GM23338 (cell line): Measurements from ENCODE around the gene ELAC2.

Experiments used
- CREB1 ChIP-seq: fragments of 250-450 bp; sonication (Bioruptor Pico); IDR thresholded peaks from 2 replicates; pipeline ENCODE4 v1.5.0; 2020; ENCODE audit warnings: low read depth, mild to moderate bottlenecking, moderate library complexity
- CTCF ChIP-seq, 2 experiments: fragments of 200-600 bp in 1 of 2; sonication (generic) in 1 of 2; conservative IDR thresholded peaks; 2 replicates each; pipeline versions ENCODE4 v1.5.1 to v1.6.1; 2016 to 2017; ENCODE audit warnings: antibody characterized with exemption in 2 of 2, low read depth in 2 of 2, mild to moderate bottlenecking in 2 of 2, moderate library complexity in 1 of 2
- ETS1 ChIP-seq: IDR thresholded peaks from 2 replicates; pipeline ENCODE4 v1.6.1; 2016; ENCODE audit warnings: antibody characterized with exemption
- EZH2 ChIP-seq: fragments of 200-600 bp; sonication (generic); IDR thresholded peaks from one replicate; pipeline ENCODE4 v1.8.0; 2017; ENCODE audit warnings: antibody characterized with exemption, mild to moderate bottlenecking, low read depth; ENCODE audit not compliant: unreplicated experiment
- EZH2phosphoT487 ChIP-seq: fragments of 200-600 bp; sonication (generic); IDR thresholded peaks from one replicate; pipeline ENCODE4 v1.8.1; 2018; ENCODE audit warnings: antibody characterized with exemption; ENCODE audit not compliant: unreplicated experiment
- POLR2AphosphoS5 ChIP-seq: IDR thresholded peaks from 2 replicates; pipeline ENCODE4 v1.6.1; 2016; ENCODE audit warnings: antibody characterized with exemption, low read depth
- STAT1 ChIP-seq: IDR thresholded peaks from one replicate; pipeline ENCODE4 v1.6.1; 2016; ENCODE audit warnings: antibody characterized with exemption; ENCODE audit not compliant: unreplicated experiment
- ZNF114 ChIP-seq: fragments of 250-450 bp; sonication (Bioruptor Pico); IDR thresholded peaks from 2 replicates; pipeline ENCODE4 v1.5.0; 2020; ENCODE audit warnings: mild to moderate bottlenecking, moderate library complexity
- ZNF462 ChIP-seq: fragments of 250-450 bp; sonication (Bioruptor Pico); IDR thresholded peaks from 2 replicates; pipeline ENCODE4 v1.5.0; 2020; ENCODE audit warnings: mild to moderate bottlenecking, moderate library complexity
- TF ChIP-seq, protein P1 (sequence below): IDR thresholded peaks from one replicate; pipeline ENCODE4 v1.6.1; 2018; ENCODE audit warnings: antibody characterized with exemption; ENCODE audit not compliant: unreplicated experiment

- TF ChIP-seq CTCF (conservative IDR thresholded peaks at IDR 0.05; ENCODE audit: low read depth in 2 of 2) (no peak), STAT1 (no peak), EZH2 (no peak), POLR2AphosphoS5 (no peak), CREB1 (CRISPR knock-in tag) (no peak), EZH2phosphoT487 (no peak), ZNF114 (CRISPR knock-in tag) (no peak), ETS1 (no peak), ZNF462 (CRISPR knock-in tag) (no peak)
- TF ChIP-seq, protein P1, sequence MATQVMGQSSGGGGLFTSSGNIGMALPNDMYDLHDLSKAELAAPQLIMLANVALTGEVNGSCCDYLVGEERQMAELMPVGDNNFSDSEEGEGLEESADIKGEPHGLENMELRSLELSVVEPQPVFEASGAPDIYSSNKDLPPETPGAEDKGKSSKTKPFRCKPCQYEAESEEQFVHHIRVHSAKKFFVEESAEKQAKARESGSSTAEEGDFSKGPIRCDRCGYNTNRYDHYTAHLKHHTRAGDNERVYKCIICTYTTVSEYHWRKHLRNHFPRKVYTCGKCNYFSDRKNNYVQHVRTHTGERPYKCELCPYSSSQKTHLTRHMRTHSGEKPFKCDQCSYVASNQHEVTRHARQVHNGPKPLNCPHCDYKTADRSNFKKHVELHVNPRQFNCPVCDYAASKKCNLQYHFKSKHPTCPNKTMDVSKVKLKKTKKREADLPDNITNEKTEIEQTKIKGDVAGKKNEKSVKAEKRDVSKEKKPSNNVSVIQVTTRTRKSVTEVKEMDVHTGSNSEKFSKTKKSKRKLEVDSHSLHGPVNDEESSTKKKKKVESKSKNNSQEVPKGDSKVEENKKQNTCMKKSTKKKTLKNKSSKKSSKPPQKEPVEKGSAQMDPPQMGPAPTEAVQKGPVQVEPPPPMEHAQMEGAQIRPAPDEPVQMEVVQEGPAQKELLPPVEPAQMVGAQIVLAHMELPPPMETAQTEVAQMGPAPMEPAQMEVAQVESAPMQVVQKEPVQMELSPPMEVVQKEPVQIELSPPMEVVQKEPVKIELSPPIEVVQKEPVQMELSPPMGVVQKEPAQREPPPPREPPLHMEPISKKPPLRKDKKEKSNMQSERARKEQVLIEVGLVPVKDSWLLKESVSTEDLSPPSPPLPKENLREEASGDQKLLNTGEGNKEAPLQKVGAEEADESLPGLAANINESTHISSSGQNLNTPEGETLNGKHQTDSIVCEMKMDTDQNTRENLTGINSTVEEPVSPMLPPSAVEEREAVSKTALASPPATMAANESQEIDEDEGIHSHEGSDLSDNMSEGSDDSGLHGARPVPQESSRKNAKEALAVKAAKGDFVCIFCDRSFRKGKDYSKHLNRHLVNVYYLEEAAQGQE = no peak
Observed at GRCh38 chr17:13003927-13004326, 13.9 kb downstream of the ELAC2 start.
